Natural killer cell (primary cell): Measurements from ENCODE around the gene SUSD3. TPM values are rescaled to one million over a fixed set of nuclear protein-coding genes. Genes with fewer than 3 reads are reported as not detected.

ENCODE experiments used
- ATAC-seq, 3 donors: fragments of 150-1000 bp in 2 of 3; fragments of 200-7000 bp in 1 of 3; cut with Tn5 transposase; 1 replicate in 1 of 3; 2 replicates in 2 of 3; pipeline ENCODE4 v1.10.0; 2021; ENCODE audit warnings: mild to moderate bottlenecking in 2 of 3, moderate library complexity in 2 of 3
- DNase-seq, 2 donors: peaks; one replicate each; pipeline versions ENCODE4 v3.0.0 to v3.0.0-alpha.2; 2013 to 2021; ENCODE audit warnings: mixed read lengths in 1 of 2
- H3K27ac ChIP-seq: one replicate; pipeline ENCODE4 v1.5.1; 2013; ENCODE audit warnings: mild to moderate bottlenecking, low read length
- H3K27me3 ChIP-seq: one replicate; pipeline ENCODE4 v1.6.1; 2013; ENCODE audit warnings: low read length; ENCODE audit not compliant: control insufficient read depth, insufficient read depth
- H3K36me3 ChIP-seq: one replicate; pipeline ENCODE4 v1.6.1; 2013; ENCODE audit warnings: low read length; ENCODE audit not compliant: control insufficient read depth, insufficient read depth
- H3K4me1 ChIP-seq: one replicate; pipeline ENCODE4 v1.6.1; 2013; ENCODE audit warnings: low read length; ENCODE audit not compliant: control insufficient read depth, insufficient read depth
- H3K4me3 ChIP-seq: one replicate; pipeline ENCODE4 v1.5.1; 2013; ENCODE audit warnings: low read length
- H3K9me3 ChIP-seq: one replicate; pipeline ENCODE4 v1.6.1; 2013; ENCODE audit warnings: low read length; ENCODE audit not compliant: control insufficient read depth, insufficient read depth
- H3K27ac Mint-ChIP-seq, 2 donors: one replicate each; pipeline ENCODE4 v1.8.0; 2022; ENCODE audit warnings: mild to moderate bottlenecking in 2 of 2, mixed read lengths in 2 of 2, moderate library complexity in 1 of 2
- H3K27me3 Mint-ChIP-seq, 2 donors: one replicate each; pipeline ENCODE4 v1.8.0; 2022; ENCODE audit warnings: low read depth in 2 of 2, mixed read lengths in 2 of 2
- H3K36me3 Mint-ChIP-seq: one replicate; pipeline ENCODE4 v1.8.0; 2022; ENCODE audit warnings: mixed read lengths
- H3K4me1 Mint-ChIP-seq, 2 donors: one replicate each; pipeline ENCODE4 v1.8.0; 2022; ENCODE audit warnings: mixed read lengths in 2 of 2
- H3K4me3 Mint-ChIP-seq: one replicate; pipeline ENCODE4 v1.8.0; 2022; ENCODE audit warnings: mild to moderate bottlenecking, moderate library complexity, mixed read lengths
- H3K9me3 Mint-ChIP-seq, 2 donors: one replicate each; pipeline ENCODE4 v1.8.0; 2022; ENCODE audit warnings: mixed read lengths in 2 of 2
- WGBS: methylation state at CpG from one replicate; pipeline ENCODE4 v1.1.7; 2013; ENCODE audit warnings: missing lambda C conversion rate; ENCODE audit not compliant: insufficient coverage; 5-methylcytosine and 5-hydroxymethylcytosine counted together
- intact Hi-C: fragments of 100-400 bp; cut with micrococcal nuclease; formaldehyde crosslinking; loops from one replicate; pipeline ENCODE4 v1.14.2; 2022
- total RNA-seq, 4 donors: library from RNA; stranded (reverse); fragments of 120-200 nt in 1 of 4; gene quantifications; one replicate each; pipeline versions ENCODE4 v1.2.3 to v1.2.4, GENCODE V29; 2013 to 2022
- TF ChIP-seq, protein P1 (sequence below): fragments of 200-600 bp; IDR thresholded peaks from one replicate; pipeline ENCODE4 v1.8.0; 2022; ENCODE audit warnings: antibody characterized with exemption

SUSD3 gene
- total RNA-seq, 3 donors from 2014 or later (not counting 1 experiment from before 2014, with no cell fraction given) = 1.2 to 2.1 (median 1.8) TPM

DNA sequence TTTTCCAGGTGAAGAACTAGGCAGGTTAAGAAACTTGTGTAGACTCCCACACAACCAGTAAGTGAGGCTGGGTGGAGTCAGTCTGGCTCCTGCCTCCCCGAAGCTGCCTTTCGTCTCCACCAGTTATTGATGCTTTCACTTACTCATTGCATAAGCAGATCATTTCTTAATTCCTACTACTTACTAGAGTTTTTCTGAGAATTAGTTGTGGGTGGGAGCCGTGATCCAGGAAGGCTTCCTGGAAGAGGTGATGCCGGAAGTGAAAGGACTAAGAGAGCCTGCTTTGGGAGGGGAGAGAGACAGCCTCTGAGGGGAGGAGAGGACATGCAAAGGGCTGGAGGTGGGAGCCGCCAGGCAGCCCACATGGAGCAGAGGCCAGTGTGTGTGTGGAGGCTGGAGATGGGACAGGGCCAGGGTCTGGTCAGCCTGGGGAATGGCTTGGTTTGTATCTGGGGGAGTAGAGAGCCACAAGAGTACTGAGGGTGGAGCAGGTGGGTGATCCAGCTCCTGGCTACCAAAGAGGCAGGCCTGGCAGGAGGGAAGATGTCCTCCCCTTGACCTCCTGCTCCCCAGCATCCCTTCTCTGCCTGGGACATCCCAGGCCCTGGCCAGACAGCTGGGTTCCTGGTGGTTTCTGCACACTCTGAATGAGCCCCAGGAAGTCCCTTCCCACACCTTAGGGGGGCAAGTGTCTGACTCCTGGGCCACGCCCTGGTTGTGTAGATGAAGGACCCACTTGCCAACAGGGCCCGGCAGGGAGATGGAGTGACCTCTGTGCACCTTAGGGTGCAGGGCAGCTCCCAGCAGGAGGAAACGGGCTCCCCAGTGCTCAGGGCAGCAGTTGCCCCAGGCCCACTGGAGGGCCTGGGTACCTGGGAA lies 25.3 kb downstream of the SUSD3 start:
- H3K4me1 Mint-ChIP-seq = peaks cover 5 to 12% of the 10 kb centered on the region in 2 donors
- Histone ChIP-seq H3K27me3 (peaks cover 6% of the 10 kb centered on the region), H3K36me3 (peaks cover 7% of the 10 kb centered on the region), H3K4me3 (no peak overlapping the region), H3K27ac (no peak overlapping the region), H3K4me1 (peaks cover 18% of the 10 kb centered on the region), H3K9me3 (peaks cover 3% of the 10 kb centered on the region)
- no peaks in the 10 kb centered on the region for H3K9me3 Mint-ChIP-seq
- no peak overlapping the region for H3K27ac Mint-ChIP-seq
- TF ChIP-seq, protein P1, sequence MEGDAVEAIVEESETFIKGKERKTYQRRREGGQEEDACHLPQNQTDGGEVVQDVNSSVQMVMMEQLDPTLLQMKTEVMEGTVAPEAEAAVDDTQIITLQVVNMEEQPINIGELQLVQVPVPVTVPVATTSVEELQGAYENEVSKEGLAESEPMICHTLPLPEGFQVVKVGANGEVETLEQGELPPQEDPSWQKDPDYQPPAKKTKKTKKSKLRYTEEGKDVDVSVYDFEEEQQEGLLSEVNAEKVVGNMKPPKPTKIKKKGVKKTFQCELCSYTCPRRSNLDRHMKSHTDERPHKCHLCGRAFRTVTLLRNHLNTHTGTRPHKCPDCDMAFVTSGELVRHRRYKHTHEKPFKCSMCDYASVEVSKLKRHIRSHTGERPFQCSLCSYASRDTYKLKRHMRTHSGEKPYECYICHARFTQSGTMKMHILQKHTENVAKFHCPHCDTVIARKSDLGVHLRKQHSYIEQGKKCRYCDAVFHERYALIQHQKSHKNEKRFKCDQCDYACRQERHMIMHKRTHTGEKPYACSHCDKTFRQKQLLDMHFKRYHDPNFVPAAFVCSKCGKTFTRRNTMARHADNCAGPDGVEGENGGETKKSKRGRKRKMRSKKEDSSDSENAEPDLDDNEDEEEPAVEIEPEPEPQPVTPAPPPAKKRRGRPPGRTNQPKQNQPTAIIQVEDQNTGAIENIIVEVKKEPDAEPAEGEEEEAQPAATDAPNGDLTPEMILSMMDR = no peak
- no peak for DNase-seq
- ATAC-seq = no peak
- no peak overlapping the region for H3K4me3 Mint-ChIP-seq
- peaks cover 30 to 33% of the 10 kb centered on the region in 2 donors for H3K27me3 Mint-ChIP-seq
- intact Hi-C loops = no loop called here
- 86% methylated on average over 8 of the region's 8 CpGs for WGBS
- no peaks in the 10 kb centered on the region for H3K36me3 Mint-ChIP-seq

DNA sequence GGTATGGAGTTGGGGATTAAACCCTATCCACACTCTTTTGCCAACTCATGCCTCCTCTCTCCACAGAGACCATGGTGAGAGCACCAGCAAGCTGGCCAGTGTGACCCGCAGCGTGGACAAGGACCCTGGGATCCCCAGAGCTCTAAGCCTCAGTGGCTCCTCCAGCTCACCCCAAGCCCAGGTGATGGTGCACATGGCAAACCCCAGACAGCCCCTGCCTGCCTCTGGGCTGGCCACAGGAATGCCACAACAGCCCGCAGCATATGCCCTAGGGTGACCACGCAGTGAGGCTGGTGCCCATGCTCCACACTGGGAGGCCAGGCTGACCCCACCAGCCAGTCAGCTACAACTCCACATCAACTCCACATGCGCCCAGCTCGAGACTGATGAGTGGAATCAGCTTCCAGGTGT lies 26.0 kb downstream of the SUSD3 start:
- no peaks in the 10 kb centered on the region for H3K36me3 Mint-ChIP-seq
- no peak overlapping the region for H3K27ac Mint-ChIP-seq
- peaks cover 25 to 30% of the 10 kb centered on the region in 2 donors for H3K27me3 Mint-ChIP-seq
- Histone ChIP-seq H3K27ac (no peak overlapping the region), H3K4me1 (peaks cover 16% of the 10 kb centered on the region), H3K36me3 (peaks cover 3% of the 10 kb centered on the region), H3K4me3 (no peak overlapping the region), H3K27me3 (peaks cover 6% of the 10 kb centered on the region), H3K9me3 (peaks cover 3% of the 10 kb centered on the region)
- 95% methylated on average over 6 of the region's 6 CpGs for WGBS
- TF ChIP-seq, protein P1 = no peak
- intact Hi-C loops = no loop called here
- no peak for ATAC-seq
- H3K4me1 Mint-ChIP-seq = peaks cover 5 to 12% of the 10 kb centered on the region in 2 donors
- H3K9me3 Mint-ChIP-seq = no peaks in the 10 kb centered on the region
- DNase-seq = no peak
- H3K4me3 Mint-ChIP-seq = no peak overlapping the region

DNA sequence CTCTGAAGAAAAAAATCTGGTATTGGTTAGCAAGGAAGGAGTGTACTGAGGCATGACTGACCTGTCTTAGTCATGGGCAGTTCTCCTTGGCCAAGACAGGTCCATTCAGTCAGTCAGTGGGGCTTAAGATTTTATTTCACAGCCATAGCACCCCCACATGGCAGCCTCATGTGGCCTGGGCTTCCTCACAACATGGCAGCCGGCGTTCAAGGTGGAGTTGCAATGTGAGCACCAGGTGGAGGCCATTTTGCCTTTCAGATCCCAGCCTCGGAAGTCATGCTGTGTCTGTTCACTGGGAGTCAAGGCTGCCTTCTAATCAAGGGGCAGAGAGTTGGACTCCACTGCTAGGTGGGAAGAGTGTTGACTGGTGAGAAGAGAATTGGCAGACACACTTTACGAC lies 27.2 kb downstream of the SUSD3 start:
- Histone ChIP-seq H3K27ac (no peak overlapping the region), H3K27me3 (peaks cover 6% of the 10 kb centered on the region), H3K4me1 (peaks cover 16% of the 10 kb centered on the region), H3K4me3 (no peak overlapping the region), H3K36me3 (peaks cover 3% of the 10 kb centered on the region), H3K9me3 (peaks cover 3% of the 10 kb centered on the region)
- no peak overlapping the region for H3K4me3 Mint-ChIP-seq
- H3K27ac Mint-ChIP-seq = no peak overlapping the region
- DNase-seq = no peak
- 92% methylated on average over 4 of the region's 4 CpGs for WGBS
- peaks cover 5 to 12% of the 10 kb centered on the region in 2 donors for H3K4me1 Mint-ChIP-seq
- no peak for ATAC-seq
- TF ChIP-seq, protein P1 = no peak
- H3K36me3 Mint-ChIP-seq = no peaks in the 10 kb centered on the region
- intact Hi-C loops = no loop called here
- peaks cover 14 to 25% of the 10 kb centered on the region in 2 donors for H3K27me3 Mint-ChIP-seq
- H3K9me3 Mint-ChIP-seq = no peaks in the 10 kb centered on the region
